ENCODE results near the gene EYA2.

DNA sequence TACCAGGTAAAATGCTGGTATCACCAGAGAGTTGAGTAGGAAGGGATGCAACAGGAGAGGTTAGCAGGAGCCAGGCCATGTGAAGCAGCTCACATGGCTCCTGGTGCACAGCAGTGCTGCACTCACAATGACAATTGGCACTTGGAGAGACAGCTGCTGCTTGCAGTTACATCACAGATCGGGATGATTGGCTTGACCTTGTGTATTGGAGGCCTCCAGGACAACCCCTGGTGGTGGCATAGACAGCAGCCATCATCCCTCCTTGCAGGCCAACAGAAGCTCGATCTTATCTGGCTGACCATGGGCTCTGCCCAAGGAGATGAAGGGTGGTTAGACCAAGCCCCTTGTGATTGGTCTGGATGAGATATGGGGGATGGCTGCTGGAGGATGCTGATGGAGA lies 73.0 kb downstream of the EYA2 start:
- TF ChIP-seq ESRRG (CRISPR knock-in tag; IDR thresholded peaks at IDR 0.05) (no peak), ZFP30 (CRISPR knock-in tag; IDR thresholded peaks at IDR 0.05) (no peak), ZC3H10 (CRISPR knock-in tag; IDR thresholded peaks at IDR 0.05) (no peak), OSR1 (CRISPR knock-in tag; IDR thresholded peaks at IDR 0.05) (no peak), ZNF8 (CRISPR knock-in tag; IDR thresholded peaks at IDR 0.05) (no peak), SNAI2 (CRISPR knock-in tag; IDR thresholded peaks at IDR 0.05) (no peak), RARB (CRISPR knock-in tag; IDR thresholded peaks at IDR 0.05) (no peak), ISL1 (CRISPR knock-in tag; IDR thresholded peaks at IDR 0.05) (no peak), GLIS3 (CRISPR knock-in tag; IDR thresholded peaks at IDR 0.05) (no peak), TCF4 (CRISPR knock-in tag; IDR thresholded peaks at IDR 0.05; ENCODE audit: borderline replicate concordance) (no peak), ARNTL (CRISPR knock-in tag; IDR thresholded peaks at IDR 0.05; ENCODE audit: borderline replicate concordance, low read depth) (no peak)
- TF ChIP-seq, protein P1, sequence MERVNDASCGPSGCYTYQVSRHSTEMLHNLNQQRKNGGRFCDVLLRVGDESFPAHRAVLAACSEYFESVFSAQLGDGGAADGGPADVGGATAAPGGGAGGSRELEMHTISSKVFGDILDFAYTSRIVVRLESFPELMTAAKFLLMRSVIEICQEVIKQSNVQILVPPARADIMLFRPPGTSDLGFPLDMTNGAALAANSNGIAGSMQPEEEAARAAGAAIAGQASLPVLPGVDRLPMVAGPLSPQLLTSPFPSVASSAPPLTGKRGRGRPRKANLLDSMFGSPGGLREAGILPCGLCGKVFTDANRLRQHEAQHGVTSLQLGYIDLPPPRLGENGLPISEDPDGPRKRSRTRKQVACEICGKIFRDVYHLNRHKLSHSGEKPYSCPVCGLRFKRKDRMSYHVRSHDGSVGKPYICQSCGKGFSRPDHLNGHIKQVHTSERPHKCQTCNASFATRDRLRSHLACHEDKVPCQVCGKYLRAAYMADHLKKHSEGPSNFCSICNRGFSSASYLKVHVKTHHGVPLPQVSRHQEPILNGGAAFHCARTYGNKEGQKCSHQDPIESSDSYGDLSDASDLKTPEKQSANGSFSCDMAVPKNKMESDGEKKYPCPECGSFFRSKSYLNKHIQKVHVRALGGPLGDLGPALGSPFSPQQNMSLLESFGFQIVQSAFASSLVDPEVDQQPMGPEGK (CRISPR knock-in tag; IDR thresholded peaks at IDR 0.05; ENCODE audit: borderline replicate concordance): no peak
- TF ChIP-seq, protein P2, sequence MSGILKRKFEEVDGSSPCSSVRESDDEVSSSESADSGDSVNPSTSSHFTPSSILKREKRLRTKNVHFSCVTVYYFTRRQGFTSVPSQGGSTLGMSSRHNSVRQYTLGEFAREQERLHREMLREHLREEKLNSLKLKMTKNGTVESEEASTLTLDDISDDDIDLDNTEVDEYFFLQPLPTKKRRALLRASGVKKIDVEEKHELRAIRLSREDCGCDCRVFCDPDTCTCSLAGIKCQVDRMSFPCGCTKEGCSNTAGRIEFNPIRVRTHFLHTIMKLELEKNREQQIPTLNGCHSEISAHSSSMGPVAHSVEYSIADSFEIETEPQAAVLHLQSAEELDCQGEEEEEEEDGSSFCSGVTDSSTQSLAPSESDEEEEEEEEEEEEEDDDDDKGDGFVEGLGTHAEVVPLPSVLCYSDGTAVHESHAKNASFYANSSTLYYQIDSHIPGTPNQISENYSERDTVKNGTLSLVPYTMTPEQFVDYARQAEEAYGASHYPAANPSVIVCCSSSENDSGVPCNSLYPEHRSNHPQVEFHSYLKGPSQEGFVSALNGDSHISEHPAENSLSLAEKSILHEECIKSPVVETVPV (CRISPR knock-in tag; IDR thresholded peaks at IDR 0.05): no peak
- TF ChIP-seq, protein P3, sequence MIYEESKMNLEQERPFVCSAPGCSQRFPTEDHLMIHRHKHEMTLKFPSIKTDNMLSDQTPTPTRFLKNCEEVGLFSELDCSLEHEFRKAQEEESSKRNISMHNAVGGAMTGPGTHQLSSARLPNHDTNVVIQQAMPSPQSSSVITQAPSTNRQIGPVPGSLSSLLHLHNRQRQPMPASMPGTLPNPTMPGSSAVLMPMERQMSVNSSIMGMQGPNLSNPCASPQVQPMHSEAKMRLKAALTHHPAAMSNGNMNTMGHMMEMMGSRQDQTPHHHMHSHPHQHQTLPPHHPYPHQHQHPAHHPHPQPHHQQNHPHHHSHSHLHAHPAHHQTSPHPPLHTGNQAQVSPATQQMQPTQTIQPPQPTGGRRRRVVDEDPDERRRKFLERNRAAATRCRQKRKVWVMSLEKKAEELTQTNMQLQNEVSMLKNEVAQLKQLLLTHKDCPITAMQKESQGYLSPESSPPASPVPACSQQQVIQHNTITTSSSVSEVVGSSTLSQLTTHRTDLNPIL (CRISPR knock-in tag; IDR thresholded peaks at IDR 0.05; ENCODE audit: low read depth): no peak

All from SK-N-SH treated with all-trans-retinoic acid at 6 μM for 48 hours (cell line).